GM23338 (cell line): ENCODE data around the gene SLCO4A1. TPM values are rescaled to one million over a fixed set of nuclear protein-coding genes. Genes with fewer than 3 reads are reported as not detected.

Experiments
- ATAC-seq: fragments of 200-7000 bp; cut with Tn5 transposase; 3 replicates; pipeline ENCODE4 v1.9.1; 2020
- DNase-seq: peaks from one replicate; pipeline ENCODE4 v3.0.0-alpha.2; 2015; ENCODE audit warnings: low spot score
- H2AFZ ChIP-seq: fragments of 200-600 bp; sonication (generic); 2 replicates; pipeline ENCODE4 v1.8.0; 2016; ENCODE audit warnings: antibody characterized with exemption, mild to moderate bottlenecking, moderate library complexity
- H3F3A ChIP-seq: fragments of 200-600 bp; sonication (generic); replicated peaks from 2 replicates; pipeline ENCODE4 v1.8.0; 2017; ENCODE audit warnings: antibody characterized with exemption, mixed run types, low read depth
- H3K27ac ChIP-seq: fragments of 200-600 bp; sonication (generic); 2 replicates; pipeline ENCODE4 v1.6.1; 2016; ENCODE audit warnings: low read depth
- H3K27me3 ChIP-seq: fragments of 200-600 bp; sonication (generic); 2 replicates; pipeline ENCODE4 v1.8.0; 2016; ENCODE audit warnings: mild to moderate bottlenecking, mixed run types, moderate library complexity; ENCODE audit not compliant: insufficient read depth
- H3K36me3 ChIP-seq: fragments of 200-600 bp; sonication (generic); 2 replicates; pipeline ENCODE4 v1.8.0; 2016; ENCODE audit warnings: mild to moderate bottlenecking; ENCODE audit not compliant: insufficient read depth
- H3K4me1 ChIP-seq: fragments of 200-600 bp; sonication (generic); 2 replicates; pipeline ENCODE4 v1.8.0; 2016; ENCODE audit warnings: mild to moderate bottlenecking, moderate library complexity; ENCODE audit not compliant: insufficient read depth
- H3K4me2 ChIP-seq: fragments of 200-600 bp; sonication (generic); 2 replicates; pipeline ENCODE4 v1.7.1; 2017; ENCODE audit warnings: mixed run types
- H3K4me3 ChIP-seq: fragments of 200-600 bp; sonication (generic); 2 replicates; pipeline ENCODE4 v1.6.1; 2016; ENCODE audit warnings: mixed run types
- H3K79me2 ChIP-seq: fragments of 200-600 bp; sonication (generic); replicated peaks from 2 replicates; pipeline ENCODE4 v1.8.0; 2017; ENCODE audit warnings: mild to moderate bottlenecking; ENCODE audit not compliant: insufficient read depth
- H3K9me2 ChIP-seq: fragments of 200-600 bp; sonication (generic); 2 replicates; pipeline ENCODE4 v1.8.0; 2017; ENCODE audit not compliant: insufficient read depth
- H4K20me1 ChIP-seq: fragments of 200-600 bp; sonication (generic); replicated peaks from 2 replicates; pipeline ENCODE4 v1.8.0; 2017; ENCODE audit warnings: mild to moderate bottlenecking; ENCODE audit not compliant: insufficient read depth
- H3K27ac Mint-ChIP-seq: 2 replicates; pipeline ENCODE4 v1.8.0; 2020; ENCODE audit warnings: inconsistent platforms, mild to moderate bottlenecking, moderate library complexity, mixed read lengths
- H3K27me3 Mint-ChIP-seq: 3 replicates; pipeline ENCODE4 v1.8.0; 2022; ENCODE audit warnings: low read depth, mild to moderate bottlenecking, moderate library complexity, mixed read lengths, inconsistent platforms; ENCODE audit not compliant: insufficient read depth, poor library complexity
- H3K36me3 Mint-ChIP-seq: 3 replicates; pipeline ENCODE4 v1.8.0; 2021; ENCODE audit warnings: low read depth, mild to moderate bottlenecking, inconsistent platforms, moderate library complexity, mixed read lengths
- H3K4me1 Mint-ChIP-seq: 3 replicates; pipeline ENCODE4 v1.8.0; 2020; ENCODE audit warnings: mild to moderate bottlenecking, inconsistent platforms, mixed read lengths
- H3K4me3 Mint-ChIP-seq: 3 replicates; pipeline ENCODE4 v1.8.0; 2021; ENCODE audit warnings: moderate library complexity, mild to moderate bottlenecking, inconsistent platforms, mixed read lengths
- H3K9me3 Mint-ChIP-seq: 3 replicates; pipeline ENCODE4 v1.8.0; 2020; ENCODE audit warnings: moderate library complexity, mild to moderate bottlenecking, inconsistent platforms, mixed read lengths
- CREB1 ChIP-seq: fragments of 250-450 bp; sonication (Bioruptor Pico); IDR thresholded peaks from 2 replicates; pipeline ENCODE4 v1.5.0; 2020; ENCODE audit warnings: low read depth, mild to moderate bottlenecking, moderate library complexity
- ZNF462 ChIP-seq: fragments of 250-450 bp; sonication (Bioruptor Pico); IDR thresholded peaks from 2 replicates; pipeline ENCODE4 v1.5.0; 2020; ENCODE audit warnings: mild to moderate bottlenecking, moderate library complexity
- polyA plus RNA-seq: library from polyadenylated mRNA; unstranded; fragments of >200 nt; fragmentation: Nextera tagmentation; extraction: Ambion mirVana; gene quantifications from 2 replicates; pipeline ENCODE4 v1.2.1, GENCODE V29; 2016
- total RNA-seq: library from RNA; depleted of rRNA; stranded (reverse); fragments of >200 nt; shearing (Covaris generic); gene quantifications from 2 replicates; pipeline ENCODE4 v1.2.3, GENCODE V29; 2014

Gene SLCO4A1
- total and polyA plus RNA-seq, 2 experiments from 2014 or later: 28.5 to 41.6 TPM

- H3K27me3 Mint-ChIP-seq: peaks cover 5% of the 10 kb centered on the region
These were observed 54.2 kb downstream of the SLCO4A1 start for GRCh38 chr20:62696434-62696957.

More at GRCh38 chr20:62696434-62696957, 54.2 kb downstream of the SLCO4A1 start:
- H3K36me3 ChIP-seq: no peaks in the 10 kb centered on the region
- DNase-seq (no peak), ATAC-seq (no peak)
- Mint-ChIP-seq H3K27ac (no peak overlapping the region), H3K36me3 (no peaks in the 10 kb centered on the region), H3K4me3 (no peak overlapping the region), H3K9me3 (no peaks in the 10 kb centered on the region), H3K4me1 (no peaks in the 10 kb centered on the region)
- no peaks in the 10 kb centered on the region for H3K9me2 ChIP-seq
- H3K27ac ChIP-seq: no peak overlapping the region
- H3K27me3 ChIP-seq: no peaks in the 10 kb centered on the region
- no peaks in the 10 kb centered on the region for H3F3A ChIP-seq
- H3K4me2 ChIP-seq: no peak overlapping the region
- H3K4me3 ChIP-seq: no peak overlapping the region
- H2AFZ ChIP-seq: no peak overlapping the region
- H4K20me1 ChIP-seq: no peaks in the 10 kb centered on the region
- H3K4me1 ChIP-seq: no peaks in the 10 kb centered on the region
- no peak for TF ChIP-seq CREB1 (CRISPR knock-in tag)
- TF ChIP-seq ZNF462 (CRISPR knock-in tag): no peak
- H3K79me2 ChIP-seq: no peaks in the 10 kb centered on the region
